ENCODE results near the gene HOMER2.
"Not testable (repeated sequence)": the region's sequence is repeated elsewhere in the genome, so short reads cannot be mapped to it uniquely, and the experiment has no call there.

The HOMER2 gene

GRCh38 chr15:82952158-82953081 is at the start of gene HOMER2:
Gene HOMER2 (minus strand): TSS chr15:82952720. CDS start chr15:82952535, 185 bp downstream.
- Histone ChIP-seq H3K4me3 (replicated peaks; ENCODE audit: low read depth, low read length) (peak within 1 kb of the TSS; percentile 35), H3K27me3 (replicated peaks; ENCODE audit: control insufficient read depth, insufficient read depth, low read length) (no peaks in the 10 kb centered on the region; the same call in 1 of the 2 replicates), H3K36me3 (ENCODE audit: control insufficient read depth, insufficient read depth, low read length) (no peaks in the 10 kb centered on the region)
- no peak for TF ChIP-seq CTCF (IDR thresholded peaks at IDR 0.05; ENCODE audit: insufficient read depth, low read length, poor library complexity, severe bottlenecking)
- peak; percentile 21 for DNase-seq (ENCODE audit: extremely low read depth, insufficient read length)

- H3K4me3 ChIP-seq (replicated peaks; ENCODE audit: low read depth, low read length); H3K36me3 ChIP-seq (ENCODE audit: control insufficient read depth, insufficient read depth, low read length); H3K27me3 ChIP-seq (replicated peaks; ENCODE audit: control insufficient read depth, insufficient read depth, low read length); DNase-seq (ENCODE audit: extremely low read depth, insufficient read length): not testable (repeated sequence)
Measured at GRCh38 chr15:83000672-83001031, 48.1 kb upstream of the HOMER2 start.

GRCh38 chr15:82999905-83000671 is 47.6 kb upstream of the HOMER2 start:
- Histone ChIP-seq H3K4me3 (replicated peaks; ENCODE audit: low read depth, low read length) (peak overlapping the region; percentile 42), H3K36me3 (ENCODE audit: control insufficient read depth, insufficient read depth, low read length) (peaks cover 2% of the 10 kb centered on the region), H3K27me3 (replicated peaks; ENCODE audit: control insufficient read depth, insufficient read depth, low read length) (no peaks in the 10 kb centered on the region)
- peak; percentile 55 for TF ChIP-seq CTCF (IDR thresholded peaks at IDR 0.05; ENCODE audit: insufficient read depth, low read length, poor library complexity, severe bottlenecking)
- no peak for DNase-seq (ENCODE audit: extremely low read depth, insufficient read length)

- Histone ChIP-seq H3K27me3 (replicated peaks; ENCODE audit: control insufficient read depth, insufficient read depth, low read length) (no peaks in the 10 kb centered on the region), H3K4me3 (replicated peaks; ENCODE audit: low read depth, low read length) (no peak overlapping the region), H3K36me3 (ENCODE audit: control insufficient read depth, insufficient read depth, low read length) (peaks cover 2% of the 10 kb centered on the region)
- no peak for TF ChIP-seq CTCF (IDR thresholded peaks at IDR 0.05; ENCODE audit: insufficient read depth, low read length, poor library complexity, severe bottlenecking)
- DNase-seq (ENCODE audit: extremely low read depth, insufficient read length), result no peak
Measured at GRCh38 chr15:82999426-82999825, 46.9 kb upstream of the HOMER2 start.

GRCh38 chr15:82995938-82996337 is 43.4 kb upstream of the HOMER2 start:
- Histone ChIP-seq H3K36me3 (ENCODE audit: control insufficient read depth, insufficient read depth, low read length) (no peaks in the 10 kb centered on the region; the same call in 1 of the 2 replicates), H3K4me3 (replicated peaks; ENCODE audit: low read depth, low read length) (no peak overlapping the region), H3K27me3 (replicated peaks; ENCODE audit: control insufficient read depth, insufficient read depth, low read length) (no peaks in the 10 kb centered on the region)
- no peak for TF ChIP-seq CTCF (IDR thresholded peaks at IDR 0.05; ENCODE audit: insufficient read depth, low read length, poor library complexity, severe bottlenecking)
- DNase-seq (ENCODE audit: extremely low read depth, insufficient read length), result no peak

GRCh38 chr15:82995076-82995475 is 42.6 kb upstream of the HOMER2 start:
- no peaks in the 10 kb centered on the region for H3K27me3 ChIP-seq (replicated peaks; ENCODE audit: control insufficient read depth, insufficient read depth, low read length)
- TF ChIP-seq CTCF (IDR thresholded peaks at IDR 0.05; ENCODE audit: insufficient read depth, low read length, poor library complexity, severe bottlenecking), result no peak
- H3K36me3 ChIP-seq (ENCODE audit: control insufficient read depth, insufficient read depth, low read length), result no peaks in the 10 kb centered on the region; the same call in 1 of the 2 replicates
- H3K4me3 ChIP-seq (replicated peaks; ENCODE audit: low read depth, low read length), result no peak overlapping the region
- DNase-seq (ENCODE audit: extremely low read depth, insufficient read length), result no peak
